Cardiac muscle cell (in vitro differentiated cells and primary cell): ENCODE measurements around the gene TTC34. TPM values are rescaled to one million over a fixed set of nuclear protein-coding genes. Genes with fewer than 3 reads are reported as not detected.

Experiments
- DNase-seq, 2 donors: peaks; one replicate each; pipeline versions ENCODE4 v3.0.0 to v3.0.0-alpha.2; 2010 to 2017; ENCODE audit warnings: low read depth in 1 of 2, low spot score in 1 of 2
- H3K27ac ChIP-seq: fragments of 200-600 bp; sonication (generic); 2 replicates; pipeline ENCODE4 v1.5.1; 2016
- H3K27me3 ChIP-seq: fragments of 200-600 bp; sonication (generic); 2 replicates; pipeline ENCODE4 v1.6.0; 2016; ENCODE audit warnings: control low read depth
- H3K36me3 ChIP-seq: fragments of 200-600 bp; sonication (generic); 2 replicates; pipeline ENCODE4 v1.5.1; 2016; ENCODE audit warnings: control low read depth
- H3K4me1 ChIP-seq: fragments of 200-600 bp; sonication (generic); 2 replicates; pipeline ENCODE4 v1.8.1; 2017; ENCODE audit warnings: low read depth, mild to moderate bottlenecking, mixed run types
- H3K4me3 ChIP-seq: fragments of 200-600 bp; sonication (generic); 2 replicates; pipeline ENCODE4 v1.5.1; 2016; ENCODE audit warnings: mild to moderate bottlenecking
- H3K9me3 ChIP-seq: fragments of 200-600 bp; sonication (generic); 2 replicates; pipeline ENCODE4 v1.5.1; 2017; ENCODE audit warnings: low read depth, mild to moderate bottlenecking, control low read depth
- CTCF ChIP-seq: IDR thresholded peaks from 2 replicates; pipeline ENCODE4 v1.5.1; 2012; ENCODE audit warnings: low read depth, mild to moderate bottlenecking, low read length
- polyA plus RNA-seq: library from polyadenylated mRNA; unstranded; fragments of >200 nt; fragmentation: Nextera tagmentation; extraction: Ambion mirVana; gene quantifications from 2 replicates; pipeline ENCODE4 v1.2.1, GENCODE V29; 2016
- total RNA-seq: library from RNA; depleted of rRNA; stranded (reverse); fragments of >200 nt; gene quantifications from 2 replicates; pipeline ENCODE4 v1.2.3, GENCODE V29; 2016

The TTC34 gene
- total and polyA plus RNA-seq, 2 experiments from 2014 or later, result not detected

- H3K4me3 ChIP-seq, result no peak overlapping the region
- no peak overlapping the region for H3K27ac ChIP-seq
- H3K4me1 ChIP-seq, result no peaks in the 10 kb centered on the region
- no peak for TF ChIP-seq CTCF
- DNase-seq, result no peak
- H3K36me3 ChIP-seq, result no peaks in the 10 kb centered on the region
- H3K9me3 ChIP-seq, result peaks cover 3% of the 10 kb centered on the region
- no peaks in the 10 kb centered on the region for H3K27me3 ChIP-seq
Observed at GRCh38 chr1:2816786-2817185, 15.3 kb upstream of the TTC34 start.

GRCh38 chr1:2815551-2815950 is 14.1 kb upstream of the TTC34 start:
- TF ChIP-seq CTCF, result no peak
- Histone ChIP-seq H3K9me3 (peaks cover 3% of the 10 kb centered on the region), H3K4me3 (no peak overlapping the region), H3K27me3 (no peaks in the 10 kb centered on the region), H3K4me1 (no peaks in the 10 kb centered on the region), H3K27ac (no peak overlapping the region), H3K36me3 (no peaks in the 10 kb centered on the region)
- no peak for DNase-seq

- TF ChIP-seq CTCF, result no peak
- H3K27ac ChIP-seq, result no peak overlapping the region
Observed at GRCh38 chr1:2814511-2815075, 13.1 kb upstream of the TTC34 start.

GRCh38 chr1:2812939-2813653 is 11.6 kb upstream of the TTC34 start:
- no peaks in the 10 kb centered on the region for H3K27me3 ChIP-seq
- no peak overlapping the region for H3K27ac ChIP-seq
- DNase-seq, result no peak
- H3K4me3 ChIP-seq, result no peak overlapping the region
- no peaks in the 10 kb centered on the region for H3K36me3 ChIP-seq
- TF ChIP-seq CTCF, result no peak
- no peaks in the 10 kb centered on the region for H3K4me1 ChIP-seq
- H3K9me3 ChIP-seq, result no peaks in the 10 kb centered on the region

More at GRCh38 chr1:2814511-2815075, 13.1 kb upstream of the TTC34 start:
- peaks cover 3% of the 10 kb centered on the region for H3K9me3 ChIP-seq
- H3K36me3 ChIP-seq, result no peaks in the 10 kb centered on the region
- H3K4me3 ChIP-seq, result no peak overlapping the region
- no peaks in the 10 kb centered on the region for H3K4me1 ChIP-seq
- H3K27me3 ChIP-seq, result no peaks in the 10 kb centered on the region
- no peak for DNase-seq

GRCh38 chr1:2812136-2812535 is 10.6 kb upstream of the TTC34 start:
- TF ChIP-seq CTCF, result no peak

More at GRCh38 chr1:2812136-2812535, 10.6 kb upstream of the TTC34 start:
- Histone ChIP-seq H3K27ac (no peak overlapping the region), H3K27me3 (no peaks in the 10 kb centered on the region), H3K4me3 (no peak overlapping the region), H3K36me3 (no peaks in the 10 kb centered on the region), H3K9me3 (no peaks in the 10 kb centered on the region), H3K4me1 (no peaks in the 10 kb centered on the region)
- DNase-seq, result no peak
